GM12892 (cell line): Measurements from ENCODE around the gene IVL.

Experiments
- POLR2A ChIP-seq: IDR thresholded peaks from 2 replicates; pipeline ENCODE4 v1.6.1; 2011; ENCODE audit warnings: low read depth, low read length, control low read depth
- POLR2AphosphoS5 ChIP-seq: IDR thresholded peaks from 2 replicates; pipeline ENCODE4 v1.6.1; 2011; ENCODE audit warnings: low read depth, low read length, control low read depth
- TAF1 ChIP-seq: IDR thresholded peaks from 2 replicates; pipeline ENCODE4 v1.6.1; 2011; ENCODE audit warnings: low read depth, mild to moderate bottlenecking, control low read depth, low read length, borderline replicate concordance

DNA sequence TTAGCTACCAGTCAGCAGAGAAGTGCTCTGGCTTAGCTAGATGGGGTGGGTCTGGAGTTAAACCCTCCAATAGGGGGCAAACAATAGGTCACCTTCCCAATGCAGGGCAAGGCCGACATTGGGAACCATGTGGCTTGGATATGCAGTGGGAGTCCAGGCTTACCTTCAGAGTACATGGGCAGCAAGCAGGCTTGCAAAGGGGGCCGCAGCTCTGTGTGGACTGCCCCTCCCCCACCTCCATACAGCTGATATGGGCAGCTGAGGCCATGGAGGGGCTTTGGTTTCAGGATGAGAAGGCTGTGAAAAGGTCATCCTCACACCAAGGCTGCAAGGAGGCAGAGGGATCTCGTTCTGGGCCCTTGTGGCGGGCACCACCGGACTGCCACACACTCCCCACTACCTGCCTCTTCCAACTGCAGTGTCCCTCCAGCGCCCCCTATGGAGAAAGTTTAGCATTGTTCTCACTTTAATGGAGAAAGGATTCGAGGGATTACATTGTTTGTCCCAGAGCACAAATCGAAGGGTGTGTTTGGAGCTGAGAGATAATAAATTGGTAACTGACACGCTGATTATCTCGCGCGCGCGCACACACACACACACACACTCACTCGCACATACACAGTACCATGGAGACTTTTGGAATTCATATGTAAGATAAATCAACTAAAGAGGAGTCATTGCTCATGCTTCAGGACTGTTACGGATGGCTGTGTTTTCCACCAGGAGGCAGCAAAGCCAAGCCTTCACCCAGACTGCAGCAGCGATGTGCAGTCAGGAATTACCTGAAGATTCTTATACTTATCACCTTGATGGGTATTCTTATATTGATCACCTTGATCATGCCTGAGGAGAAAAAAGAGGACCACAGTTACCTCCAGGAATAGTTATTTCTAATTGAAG is 37.3 kb upstream of the IVL start:
- no peak for TF ChIP-seq POLR2A
- TF ChIP-seq TAF1: no peak
- TF ChIP-seq POLR2AphosphoS5: no peak
